Lower leg skin (tissue), 4 donors: Measurements from ENCODE around the gene CEP350. TPM values are rescaled to one million over a fixed set of nuclear protein-coding genes. Genes with fewer than 3 reads are reported as not detected.

Experiments
- DNase-seq, 2 donors: peaks; one replicate each; pipeline ENCODE4 v3.0.0-alpha.2; 2019; ENCODE audit warnings: low spot score in 2 of 2
- H3K4me3 ChIP-seq: fragments of 200-600 bp; sonication (generic); 2 replicates; pipeline ENCODE4 v1.5.1; 2017; ENCODE audit warnings: mild to moderate bottlenecking, low read depth; ENCODE audit not compliant: poor library complexity, severe bottlenecking
- POLR2A ChIP-seq, 2 donors: fragments of 450-650 bp; IDR thresholded peaks; one replicate each; pipeline ENCODE4 v1.6.1; 2016 to 2017; ENCODE audit warnings: antibody characterized with exemption in 2 of 2, mild to moderate bottlenecking in 1 of 2, moderate library complexity in 1 of 2
- WGBS, 2 donors: methylation state at CpG; one replicate each; pipeline ENCODE4 v1.1.5; 2018; 5-methylcytosine and 5-hydroxymethylcytosine counted together
- intact Hi-C: fragments of 100-400 bp; cut with DNase I; formaldehyde crosslinking; loops from one replicate; pipeline ENCODE4 v1.15.0; 2023; ENCODE audit warnings: low total_unique reads
- total RNA-seq, 4 donors: library from RNA; depleted of rRNA; stranded (reverse); fragments of >200 nt; gene quantifications; one replicate each; pipeline ENCODE4 v1.1.0, GENCODE V29; 2016
- TF ChIP-seq, protein P1 (sequence below), 3 donors: fragments of 450-650 bp; IDR thresholded peaks; one replicate each; pipeline ENCODE4 v1.5.1; 2016; ENCODE audit warnings: antibody characterized with exemption in 3 of 3, mild to moderate bottlenecking in 3 of 3, moderate library complexity in 2 of 3

CEP350 gene
- total RNA-seq, 4 donors from 2014 or later: 55.8 to 85.6 (median 59.9) TPM

DNA sequence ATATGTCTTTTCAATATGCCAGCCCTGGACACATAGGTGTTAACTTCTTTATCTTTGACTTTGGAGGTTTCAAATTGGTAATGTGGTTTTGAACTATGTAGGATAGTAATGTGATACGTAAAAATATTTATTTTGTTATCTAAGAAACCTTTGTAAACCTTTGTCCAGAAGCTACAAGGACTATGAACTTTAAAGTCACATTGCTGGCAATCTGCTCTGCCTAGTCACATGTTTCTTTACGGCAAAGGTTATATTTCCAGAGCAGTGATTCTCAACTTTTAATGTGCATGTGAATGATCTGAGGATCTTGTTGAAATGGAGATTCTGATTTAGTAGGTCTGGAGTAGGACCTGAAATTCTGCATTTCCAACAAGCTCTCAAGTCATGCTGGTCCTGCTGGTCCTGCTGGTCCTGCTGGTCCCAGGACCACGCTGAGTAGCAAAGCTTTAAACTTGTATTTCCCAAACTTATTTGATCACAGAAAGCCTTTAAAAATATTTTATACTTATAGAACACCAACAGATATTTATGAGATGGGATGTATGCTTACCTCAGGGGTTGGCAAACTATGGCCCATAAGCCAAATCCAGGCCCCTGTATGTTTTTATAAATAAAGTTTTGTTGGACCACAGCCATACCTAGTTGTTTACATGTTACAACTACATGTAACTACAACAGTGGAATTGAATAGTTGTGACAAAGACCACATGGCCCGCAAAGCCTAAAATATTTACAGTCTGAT is 142.1 kb downstream of the CEP350 start:
- no peak overlapping the region for H3K4me3 ChIP-seq
- intact Hi-C loops: no loop called here
- no peak for TF ChIP-seq POLR2A (IDR thresholded peaks at IDR 0.05)
- TF ChIP-seq, protein P1, sequence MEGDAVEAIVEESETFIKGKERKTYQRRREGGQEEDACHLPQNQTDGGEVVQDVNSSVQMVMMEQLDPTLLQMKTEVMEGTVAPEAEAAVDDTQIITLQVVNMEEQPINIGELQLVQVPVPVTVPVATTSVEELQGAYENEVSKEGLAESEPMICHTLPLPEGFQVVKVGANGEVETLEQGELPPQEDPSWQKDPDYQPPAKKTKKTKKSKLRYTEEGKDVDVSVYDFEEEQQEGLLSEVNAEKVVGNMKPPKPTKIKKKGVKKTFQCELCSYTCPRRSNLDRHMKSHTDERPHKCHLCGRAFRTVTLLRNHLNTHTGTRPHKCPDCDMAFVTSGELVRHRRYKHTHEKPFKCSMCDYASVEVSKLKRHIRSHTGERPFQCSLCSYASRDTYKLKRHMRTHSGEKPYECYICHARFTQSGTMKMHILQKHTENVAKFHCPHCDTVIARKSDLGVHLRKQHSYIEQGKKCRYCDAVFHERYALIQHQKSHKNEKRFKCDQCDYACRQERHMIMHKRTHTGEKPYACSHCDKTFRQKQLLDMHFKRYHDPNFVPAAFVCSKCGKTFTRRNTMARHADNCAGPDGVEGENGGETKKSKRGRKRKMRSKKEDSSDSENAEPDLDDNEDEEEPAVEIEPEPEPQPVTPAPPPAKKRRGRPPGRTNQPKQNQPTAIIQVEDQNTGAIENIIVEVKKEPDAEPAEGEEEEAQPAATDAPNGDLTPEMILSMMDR (IDR thresholded peaks at IDR 0.05): no peak
- no peak for DNase-seq
- 86 to 87% methylated on average over 4 of the region's 4 CpGs for WGBS, 2 donors

DNA sequence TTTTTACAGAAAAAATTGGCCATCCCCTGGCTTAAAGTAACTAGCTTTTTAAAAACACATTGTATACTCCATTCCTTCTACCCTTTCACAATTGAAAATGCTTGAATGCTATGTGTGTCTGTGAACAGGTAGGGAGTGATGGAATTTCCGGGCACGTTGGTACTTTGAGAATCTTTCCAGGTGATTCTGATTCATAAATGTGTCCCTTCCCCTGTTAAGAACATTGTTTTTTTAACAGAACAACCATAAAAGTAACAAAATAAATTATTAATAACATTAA is 142.7 kb downstream of the CEP350 start:
- no peak for DNase-seq
- WGBS, 2 donors: 93 to 95% methylated on average over 2 of the region's 2 CpGs
- intact Hi-C loops: no loop called here
- TF ChIP-seq POLR2A (IDR thresholded peaks at IDR 0.05): no peak
- TF ChIP-seq, protein P1 (IDR thresholded peaks at IDR 0.05): no peak
- no peak overlapping the region for H3K4me3 ChIP-seq

DNA sequence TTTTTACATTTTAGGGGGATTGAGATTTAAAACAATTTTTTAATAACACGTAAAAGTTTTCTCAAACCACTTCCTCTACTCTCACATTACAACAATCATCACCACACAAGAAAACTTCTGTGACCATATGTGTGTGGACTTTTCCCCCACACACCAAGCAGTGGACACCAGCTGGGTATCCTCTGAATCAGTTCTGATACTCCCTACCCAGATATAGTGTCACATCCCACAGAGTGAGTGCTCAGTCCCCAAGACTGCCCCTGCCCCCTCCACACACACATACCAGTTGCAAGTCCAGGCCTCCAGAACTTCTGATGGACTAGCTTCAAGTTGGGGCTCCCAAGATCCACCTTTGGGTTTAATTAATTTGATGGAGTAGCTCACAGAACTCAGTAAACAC is 146.8 kb downstream of the CEP350 start:
- intact Hi-C loops: no loop called here
- WGBS, 2 donors: 92 to 97% methylated on average over 1 of the region's 1 CpG
- H3K4me3 ChIP-seq: no peak overlapping the region
- TF ChIP-seq, protein P1 (IDR thresholded peaks at IDR 0.05): no peak
- no peak for TF ChIP-seq POLR2A (IDR thresholded peaks at IDR 0.05)
- no peak for DNase-seq

DNA sequence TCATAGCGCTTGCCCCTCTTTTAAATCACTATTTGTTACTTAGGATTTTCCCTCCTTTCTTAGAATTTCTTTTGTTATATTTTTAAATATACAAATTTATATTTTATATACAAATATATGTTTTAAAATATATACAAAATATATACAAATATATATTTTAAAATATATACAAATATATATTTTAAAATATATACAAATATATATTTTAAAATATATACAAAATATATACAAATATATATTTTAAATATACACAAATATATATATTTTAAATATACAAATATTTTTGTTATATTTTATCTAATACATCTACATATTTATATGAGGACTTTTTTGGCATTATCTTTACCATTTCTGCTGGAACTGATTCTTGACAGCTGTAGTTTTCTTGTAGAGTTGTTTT is 149.2 kb downstream of the CEP350 start:
- H3K4me3 ChIP-seq: no peak overlapping the region
- TF ChIP-seq, protein P1 (IDR thresholded peaks at IDR 0.05): no peak
- no peak for TF ChIP-seq POLR2A (IDR thresholded peaks at IDR 0.05)
- 98 to 100% methylated on average over 1 of the region's 1 CpG for WGBS, 2 donors
- intact Hi-C loops: no loop called here
- no peak for DNase-seq

DNA sequence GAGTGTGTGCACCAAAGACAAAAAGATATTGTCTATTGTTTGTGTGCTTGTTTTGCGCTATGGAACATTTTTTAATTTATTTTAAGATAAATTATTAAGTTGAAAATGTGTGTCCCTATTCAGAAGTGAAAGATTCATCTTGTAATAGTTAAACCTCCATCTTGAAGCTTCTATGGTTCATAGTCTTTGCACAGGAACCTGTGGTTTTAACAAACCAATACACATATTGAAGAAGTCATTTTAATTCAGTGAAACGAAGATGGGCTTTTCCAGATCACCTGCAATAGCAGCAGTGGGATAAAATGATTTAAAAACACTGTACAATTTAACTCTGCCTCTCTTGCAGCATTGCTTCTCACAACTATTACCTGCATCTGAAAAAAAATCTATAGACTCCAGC is 157.5 kb downstream of the CEP350 start:
- intact Hi-C loops: no loop called here
- no peak overlapping the region for H3K4me3 ChIP-seq
- WGBS, 2 donors: 93 to 96% methylated on average over 2 of the region's 2 CpGs
- DNase-seq: no peak
- no peak for TF ChIP-seq POLR2A (IDR thresholded peaks at IDR 0.05)
- TF ChIP-seq, protein P1 (IDR thresholded peaks at IDR 0.05): no peak
